PFSK-1 (cell line): ENCODE results near the gene APOBEC3B.

Source experiments
- FOXP2 ChIP-seq: optimal IDR thresholded peaks from 2 replicates; pipeline ENCODE3; 2011; ENCODE audit warnings: borderline replicate concordance, control low read depth, inconsistent platforms; ENCODE audit not compliant: insufficient read depth; ENCODE audit errors: extremely low read length, extremely low read depth
- POLR2AphosphoS5 ChIP-seq: IDR thresholded peaks from 2 replicates; pipeline ENCODE4 v1.6.1; 2012; ENCODE audit warnings: low read depth, mild to moderate bottlenecking, control low read depth, low read length, moderate library complexity
- SIN3A ChIP-seq: IDR thresholded peaks from 2 replicates; pipeline ENCODE4 v1.6.1; 2012; ENCODE audit warnings: mild to moderate bottlenecking, low read length, moderate library complexity, borderline replicate concordance; ENCODE audit not compliant: insufficient read depth
- TAF1 ChIP-seq: IDR thresholded peaks from 2 replicates; pipeline ENCODE4 v1.6.1; 2012; ENCODE audit warnings: low read length, control low read depth, borderline replicate concordance; ENCODE audit not compliant: insufficient read depth
- TF ChIP-seq, protein P1 (sequence below), 2 experiments: IDR thresholded peaks; 2 replicates each; pipeline versions ENCODE4 v1.6.1 to v1.8.0; 2011 to 2012; ENCODE audit warnings: low read depth in 2 of 2, low read length in 2 of 2, control low read depth in 1 of 2, inconsistent platforms in 1 of 2, mild to moderate bottlenecking in 1 of 2, moderate library complexity in 1 of 2; ENCODE audit not compliant: insufficient read depth in 1 of 2

APOBEC3B gene

DNA sequence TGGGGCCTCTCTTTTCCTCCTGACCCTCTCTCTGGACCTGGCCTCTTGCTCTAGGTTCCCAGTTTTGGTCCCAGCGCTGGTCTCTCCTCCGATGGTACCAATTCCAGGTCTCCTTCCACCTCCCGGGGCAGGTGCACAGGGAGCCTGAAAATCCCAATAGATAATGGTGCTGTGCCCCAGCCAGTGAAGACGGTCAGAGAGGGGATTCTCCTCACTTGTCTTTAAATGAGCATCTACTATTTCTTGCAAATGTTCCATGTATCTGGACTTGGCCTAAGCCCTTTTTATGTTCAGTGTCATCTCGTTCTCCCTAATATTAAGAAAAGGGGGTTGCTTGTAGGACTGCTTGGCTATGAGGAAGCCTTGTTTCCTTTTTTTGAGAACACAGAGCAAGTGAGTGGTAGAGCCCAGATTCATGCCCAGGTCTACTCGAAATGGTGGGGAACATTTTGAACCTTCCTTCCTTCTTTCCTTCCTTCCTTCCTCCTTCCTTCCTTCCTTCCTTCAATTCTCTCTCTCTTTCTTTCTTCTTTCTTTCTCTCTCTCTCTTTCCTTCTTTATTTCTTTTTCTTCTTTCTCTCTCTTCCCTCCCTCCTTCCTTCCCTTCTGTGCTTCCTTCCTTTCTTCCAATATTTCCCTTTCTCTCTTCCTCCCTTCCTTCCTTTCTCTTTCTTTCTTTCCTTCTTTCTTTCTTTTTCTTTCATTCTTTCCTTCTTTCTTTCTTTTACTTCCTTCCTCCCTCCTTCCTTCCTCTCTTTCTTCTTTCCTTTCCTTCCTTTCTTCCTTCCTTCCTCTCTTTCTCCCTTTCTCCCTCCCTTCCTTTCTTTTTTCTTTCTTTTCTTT is 24.1 kb upstream of the APOBEC3B start:
- no peak for TF ChIP-seq POLR2AphosphoS5
- TF ChIP-seq SIN3A, result no peak
- TF ChIP-seq, protein P1, sequence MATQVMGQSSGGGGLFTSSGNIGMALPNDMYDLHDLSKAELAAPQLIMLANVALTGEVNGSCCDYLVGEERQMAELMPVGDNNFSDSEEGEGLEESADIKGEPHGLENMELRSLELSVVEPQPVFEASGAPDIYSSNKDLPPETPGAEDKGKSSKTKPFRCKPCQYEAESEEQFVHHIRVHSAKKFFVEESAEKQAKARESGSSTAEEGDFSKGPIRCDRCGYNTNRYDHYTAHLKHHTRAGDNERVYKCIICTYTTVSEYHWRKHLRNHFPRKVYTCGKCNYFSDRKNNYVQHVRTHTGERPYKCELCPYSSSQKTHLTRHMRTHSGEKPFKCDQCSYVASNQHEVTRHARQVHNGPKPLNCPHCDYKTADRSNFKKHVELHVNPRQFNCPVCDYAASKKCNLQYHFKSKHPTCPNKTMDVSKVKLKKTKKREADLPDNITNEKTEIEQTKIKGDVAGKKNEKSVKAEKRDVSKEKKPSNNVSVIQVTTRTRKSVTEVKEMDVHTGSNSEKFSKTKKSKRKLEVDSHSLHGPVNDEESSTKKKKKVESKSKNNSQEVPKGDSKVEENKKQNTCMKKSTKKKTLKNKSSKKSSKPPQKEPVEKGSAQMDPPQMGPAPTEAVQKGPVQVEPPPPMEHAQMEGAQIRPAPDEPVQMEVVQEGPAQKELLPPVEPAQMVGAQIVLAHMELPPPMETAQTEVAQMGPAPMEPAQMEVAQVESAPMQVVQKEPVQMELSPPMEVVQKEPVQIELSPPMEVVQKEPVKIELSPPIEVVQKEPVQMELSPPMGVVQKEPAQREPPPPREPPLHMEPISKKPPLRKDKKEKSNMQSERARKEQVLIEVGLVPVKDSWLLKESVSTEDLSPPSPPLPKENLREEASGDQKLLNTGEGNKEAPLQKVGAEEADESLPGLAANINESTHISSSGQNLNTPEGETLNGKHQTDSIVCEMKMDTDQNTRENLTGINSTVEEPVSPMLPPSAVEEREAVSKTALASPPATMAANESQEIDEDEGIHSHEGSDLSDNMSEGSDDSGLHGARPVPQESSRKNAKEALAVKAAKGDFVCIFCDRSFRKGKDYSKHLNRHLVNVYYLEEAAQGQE (IDR thresholded peaks at IDR 0.05; ENCODE audit: insufficient read depth in 1 of 2, low read depth in 2 of 2, low read length in 2 of 2), result no peak
- TF ChIP-seq TAF1, result no peak
- no peak for TF ChIP-seq FOXP2

DNA sequence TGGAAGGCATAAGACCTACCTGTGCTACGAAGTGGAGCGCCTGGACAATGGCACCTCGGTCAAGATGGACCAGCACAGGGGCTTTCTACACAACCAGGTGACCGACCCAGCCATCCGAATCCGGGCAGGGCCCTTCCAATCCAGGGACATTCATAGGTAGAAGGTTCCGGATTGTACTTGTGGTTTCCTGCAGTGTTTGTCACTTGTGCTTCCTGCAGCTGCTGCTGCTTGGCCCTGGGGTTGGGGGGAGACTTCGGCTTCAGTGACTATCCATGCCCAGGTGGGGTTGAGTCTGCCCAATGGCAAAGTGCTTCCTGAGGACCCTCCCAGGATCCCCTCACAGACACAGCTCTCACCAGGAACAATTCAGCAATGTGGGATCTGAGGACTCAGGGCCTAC is 22.6 kb upstream of the APOBEC3B start:
- TF ChIP-seq SIN3A, result no peak
- no peak for TF ChIP-seq TAF1
- no peak for TF ChIP-seq FOXP2

DNA sequence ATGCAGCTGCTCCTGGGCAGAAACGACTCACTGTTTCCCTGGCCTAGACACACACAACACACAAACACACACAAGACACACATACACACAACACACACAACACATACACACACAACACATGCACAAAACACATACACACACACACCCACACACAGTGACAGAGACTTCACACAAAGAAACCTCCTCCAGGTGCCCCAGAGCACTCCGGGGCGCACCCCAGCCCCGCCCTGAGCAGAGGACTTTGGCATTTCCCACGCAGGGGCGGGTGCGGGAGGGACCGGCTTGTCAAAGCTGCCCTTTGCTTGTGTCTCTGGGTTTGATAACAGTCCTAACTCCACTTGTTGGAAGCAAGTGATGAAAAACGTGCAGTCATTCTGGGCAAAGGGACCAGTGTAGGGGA is 18.3 kb upstream of the APOBEC3B start:
- TF ChIP-seq POLR2AphosphoS5, result no peak
- TF ChIP-seq, protein P1 (IDR thresholded peaks at IDR 0.05; ENCODE audit: insufficient read depth in 1 of 2, low read depth in 2 of 2, low read length in 2 of 2), result no peak
- TF ChIP-seq TAF1, result no peak
- TF ChIP-seq SIN3A, result no peak
- no peak for TF ChIP-seq FOXP2

DNA sequence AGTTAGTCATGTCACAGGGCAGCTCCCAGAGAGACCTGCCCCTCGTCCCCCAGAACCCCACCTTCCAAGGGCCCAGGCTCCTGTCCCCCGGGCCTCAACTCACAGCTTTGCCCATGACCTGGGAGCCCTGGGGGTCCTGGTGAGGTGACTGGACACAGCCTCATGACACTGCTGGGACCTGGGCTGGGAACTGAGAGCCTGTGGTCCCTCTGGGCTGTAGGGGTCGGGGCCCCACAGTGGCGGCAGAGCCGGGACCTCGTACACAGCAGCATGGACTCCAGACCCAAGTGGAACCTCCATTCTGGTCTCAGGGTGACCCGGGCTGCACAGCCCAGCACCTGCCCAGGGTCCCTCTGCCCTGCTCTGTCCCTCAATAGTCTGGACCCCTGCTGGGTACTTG is 17.8 kb upstream of the APOBEC3B start:
- TF ChIP-seq POLR2AphosphoS5 (no peak), TAF1 (no peak), SIN3A (no peak)
- TF ChIP-seq, protein P1 (IDR thresholded peaks at IDR 0.05; ENCODE audit: insufficient read depth in 1 of 2, low read depth in 2 of 2, low read length in 2 of 2), result no peak

DNA sequence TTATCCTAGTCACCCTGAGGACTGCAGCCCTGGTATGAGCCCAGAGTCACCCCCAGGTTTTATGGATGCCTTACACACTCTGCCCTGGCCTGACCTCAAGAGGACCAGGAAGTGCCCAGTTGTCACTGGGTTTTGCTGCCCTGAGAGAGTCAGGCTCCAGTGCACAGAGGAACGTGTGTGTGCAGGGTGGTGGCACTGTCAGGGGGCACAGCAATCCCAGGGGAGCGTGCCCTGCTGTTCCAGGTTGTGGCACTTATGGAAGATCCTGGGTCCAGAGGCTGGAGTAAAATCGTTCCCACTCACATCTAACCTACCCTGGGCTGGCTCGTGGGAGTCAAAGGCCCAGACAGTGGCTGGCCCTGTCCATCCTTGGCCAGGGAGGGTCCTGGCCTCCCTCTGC is 17.2 kb upstream of the APOBEC3B start:
- TF ChIP-seq FOXP2, result no peak
- no peak for TF ChIP-seq TAF1
- TF ChIP-seq SIN3A, result no peak
- TF ChIP-seq, protein P1 (IDR thresholded peaks at IDR 0.05; ENCODE audit: insufficient read depth in 1 of 2, low read depth in 2 of 2, low read length in 2 of 2), result no peak
- TF ChIP-seq POLR2AphosphoS5, result no peak
